ENCODE measurements around the gene DNAJB6.

- TF ChIP-seq CTCF (IDR thresholded peaks at IDR 0.05) (no peak), POLR2A (IDR thresholded peaks at IDR 0.05) (no peak)
Measured at GRCh38 chr7:157429680-157430224, 92.9 kb downstream of the DNAJB6 start.
